HEK293 (cell line): Measurements from ENCODE around the gene TAS1R3.

Source experiments
- CTCF ChIP-seq: fragments of 450-650 bp; formaldehyde crosslinking; IDR thresholded peaks from 2 replicates; pipeline ENCODE4 v1.5.1; 2016; ENCODE audit warnings: missing biosample characterization, missing genetic modification characterization
- SP2 ChIP-seq: fragments of 450-650 bp; formaldehyde crosslinking; IDR thresholded peaks from 2 replicates; pipeline ENCODE4 v1.5.1; 2016; ENCODE audit warnings: missing biosample characterization, missing genetic modification characterization
- TCF7L2 ChIP-seq: IDR thresholded peaks from 2 replicates; pipeline ENCODE4 v1.6.1; 2011; ENCODE audit warnings: low read depth, mild to moderate bottlenecking, inconsistent platforms, low read length, moderate library complexity, borderline replicate concordance
- ZBTB7A ChIP-seq: fragments of 450-650 bp; formaldehyde crosslinking; IDR thresholded peaks from 2 replicates; pipeline ENCODE4 v1.5.1; 2016; ENCODE audit warnings: low read depth, missing biosample characterization, missing genetic modification characterization
- ZNF10 ChIP-seq: fragments of 450-650 bp; formaldehyde crosslinking; IDR thresholded peaks from 2 replicates; pipeline ENCODE4 v1.5.1; 2017; ENCODE audit warnings: missing biosample characterization, missing genetic modification characterization
- ZNF449 ChIP-seq: fragments of 450-650 bp; formaldehyde crosslinking; IDR thresholded peaks from 2 replicates; pipeline ENCODE4 v1.5.1; 2017; ENCODE audit warnings: missing biosample characterization, mild to moderate bottlenecking, missing genetic modification characterization, moderate library complexity
- ZNF514 ChIP-seq: fragments of 450-650 bp; formaldehyde crosslinking; IDR thresholded peaks from 2 replicates; pipeline ENCODE4 v1.5.1; 2016; ENCODE audit warnings: missing biosample characterization, missing genetic modification characterization
- TF ChIP-seq, protein P1 (sequence below): fragments of 450-650 bp; formaldehyde crosslinking; IDR thresholded peaks from 2 replicates; pipeline ENCODE4 v1.5.1; 2016; ENCODE audit warnings: missing biosample characterization, missing genetic modification characterization
- TF ChIP-seq, protein P2 (sequence below): fragments of 450-650 bp; formaldehyde crosslinking; optimal IDR thresholded peaks from 2 replicates; pipeline ENCODE3; 2016; ENCODE audit warnings: missing biosample characterization, mild to moderate bottlenecking, missing genetic modification characterization

DNA sequence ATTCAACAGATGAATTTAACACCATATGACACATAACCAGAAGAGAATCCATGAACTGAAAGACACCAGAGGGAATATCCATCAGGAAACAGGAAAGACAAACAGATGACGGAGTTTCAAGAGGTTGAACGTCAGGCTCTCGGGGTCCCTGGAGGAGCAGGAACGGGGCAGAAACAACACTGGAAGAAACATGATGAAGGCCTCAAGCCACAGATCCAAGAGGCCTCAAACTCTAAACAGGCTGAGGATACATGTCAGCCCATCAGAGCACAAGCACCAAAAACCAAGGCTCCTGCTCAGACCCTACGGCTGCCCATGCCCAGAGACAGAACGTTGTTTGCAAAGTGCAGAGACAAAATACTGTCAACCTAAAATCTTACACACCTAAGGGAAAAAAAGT is 13.7 kb upstream of the TAS1R3 start:
- TF ChIP-seq TCF7L2 = no peak
- no peak for TF ChIP-seq ZNF449 (tag by site-specific recombination)
- no peak for TF ChIP-seq ZNF10
- TF ChIP-seq, protein P1, sequence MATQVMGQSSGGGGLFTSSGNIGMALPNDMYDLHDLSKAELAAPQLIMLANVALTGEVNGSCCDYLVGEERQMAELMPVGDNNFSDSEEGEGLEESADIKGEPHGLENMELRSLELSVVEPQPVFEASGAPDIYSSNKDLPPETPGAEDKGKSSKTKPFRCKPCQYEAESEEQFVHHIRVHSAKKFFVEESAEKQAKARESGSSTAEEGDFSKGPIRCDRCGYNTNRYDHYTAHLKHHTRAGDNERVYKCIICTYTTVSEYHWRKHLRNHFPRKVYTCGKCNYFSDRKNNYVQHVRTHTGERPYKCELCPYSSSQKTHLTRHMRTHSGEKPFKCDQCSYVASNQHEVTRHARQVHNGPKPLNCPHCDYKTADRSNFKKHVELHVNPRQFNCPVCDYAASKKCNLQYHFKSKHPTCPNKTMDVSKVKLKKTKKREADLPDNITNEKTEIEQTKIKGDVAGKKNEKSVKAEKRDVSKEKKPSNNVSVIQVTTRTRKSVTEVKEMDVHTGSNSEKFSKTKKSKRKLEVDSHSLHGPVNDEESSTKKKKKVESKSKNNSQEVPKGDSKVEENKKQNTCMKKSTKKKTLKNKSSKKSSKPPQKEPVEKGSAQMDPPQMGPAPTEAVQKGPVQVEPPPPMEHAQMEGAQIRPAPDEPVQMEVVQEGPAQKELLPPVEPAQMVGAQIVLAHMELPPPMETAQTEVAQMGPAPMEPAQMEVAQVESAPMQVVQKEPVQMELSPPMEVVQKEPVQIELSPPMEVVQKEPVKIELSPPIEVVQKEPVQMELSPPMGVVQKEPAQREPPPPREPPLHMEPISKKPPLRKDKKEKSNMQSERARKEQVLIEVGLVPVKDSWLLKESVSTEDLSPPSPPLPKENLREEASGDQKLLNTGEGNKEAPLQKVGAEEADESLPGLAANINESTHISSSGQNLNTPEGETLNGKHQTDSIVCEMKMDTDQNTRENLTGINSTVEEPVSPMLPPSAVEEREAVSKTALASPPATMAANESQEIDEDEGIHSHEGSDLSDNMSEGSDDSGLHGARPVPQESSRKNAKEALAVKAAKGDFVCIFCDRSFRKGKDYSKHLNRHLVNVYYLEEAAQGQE (tag by site-specific recombination) = no peak
- TF ChIP-seq SP2 = no peak
- no peak for TF ChIP-seq ZBTB7A (tag by site-specific recombination)
- TF ChIP-seq, protein P2, sequence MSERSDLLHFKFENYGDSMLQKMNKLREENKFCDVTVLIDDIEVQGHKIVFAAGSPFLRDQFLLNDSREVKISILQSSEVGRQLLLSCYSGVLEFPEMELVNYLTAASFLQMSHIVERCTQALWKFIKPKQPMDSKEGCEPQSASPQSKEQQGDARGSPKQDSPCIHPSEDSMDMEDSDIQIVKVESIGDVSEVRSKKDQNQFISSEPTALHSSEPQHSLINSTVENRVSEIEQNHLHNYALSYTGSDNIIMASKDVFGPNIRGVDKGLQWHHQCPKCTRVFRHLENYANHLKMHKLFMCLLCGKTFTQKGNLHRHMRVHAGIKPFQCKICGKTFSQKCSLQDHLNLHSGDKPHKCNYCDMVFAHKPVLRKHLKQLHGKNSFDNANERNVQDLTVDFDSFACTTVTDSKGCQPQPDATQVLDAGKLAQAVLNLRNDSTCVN (tag by site-specific recombination) = no peak
- no peak for TF ChIP-seq ZNF514 (tag by site-specific recombination)
- no peak for TF ChIP-seq CTCF (tag by site-specific recombination)
